DND-41 (cell line): ENCODE results near the gene UPF3A.

Experiments
- EZH2 ChIP-seq: IDR thresholded peaks from 3 replicates; pipeline ENCODE4 v1.6.1; 2012; ENCODE audit warnings: borderline replicate concordance, low read depth, mild to moderate bottlenecking, moderate library complexity, low read length, inconsistent platforms; ENCODE audit not compliant: severe bottlenecking
- TF ChIP-seq, protein P1 (sequence below): IDR thresholded peaks from 2 replicates; pipeline ENCODE4 v1.5.1; 2012; ENCODE audit warnings: borderline replicate concordance, low read length, moderate library complexity, mild to moderate bottlenecking; ENCODE audit not compliant: poor library complexity, severe bottlenecking; ENCODE audit errors: extremely low read depth

DNA sequence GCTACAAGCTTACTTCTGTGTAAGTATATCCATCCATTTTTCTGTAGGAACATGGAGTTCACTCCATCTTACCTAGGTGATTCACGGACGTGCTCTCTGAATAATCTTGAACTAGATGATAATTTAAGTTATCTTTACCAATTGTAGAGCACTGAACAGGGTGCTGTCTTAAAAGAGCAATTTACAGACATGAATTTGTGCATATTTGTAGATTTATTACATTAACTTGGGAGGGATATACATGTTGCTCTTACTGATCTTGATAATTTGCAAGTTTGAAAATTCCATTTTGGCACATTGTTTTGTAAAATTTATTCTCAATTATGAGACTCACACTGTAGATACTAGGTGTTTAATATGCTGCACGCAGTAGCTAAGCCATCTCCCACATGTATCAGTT, 37.4 kb upstream of the UPF3A start:
- TF ChIP-seq, protein P1, sequence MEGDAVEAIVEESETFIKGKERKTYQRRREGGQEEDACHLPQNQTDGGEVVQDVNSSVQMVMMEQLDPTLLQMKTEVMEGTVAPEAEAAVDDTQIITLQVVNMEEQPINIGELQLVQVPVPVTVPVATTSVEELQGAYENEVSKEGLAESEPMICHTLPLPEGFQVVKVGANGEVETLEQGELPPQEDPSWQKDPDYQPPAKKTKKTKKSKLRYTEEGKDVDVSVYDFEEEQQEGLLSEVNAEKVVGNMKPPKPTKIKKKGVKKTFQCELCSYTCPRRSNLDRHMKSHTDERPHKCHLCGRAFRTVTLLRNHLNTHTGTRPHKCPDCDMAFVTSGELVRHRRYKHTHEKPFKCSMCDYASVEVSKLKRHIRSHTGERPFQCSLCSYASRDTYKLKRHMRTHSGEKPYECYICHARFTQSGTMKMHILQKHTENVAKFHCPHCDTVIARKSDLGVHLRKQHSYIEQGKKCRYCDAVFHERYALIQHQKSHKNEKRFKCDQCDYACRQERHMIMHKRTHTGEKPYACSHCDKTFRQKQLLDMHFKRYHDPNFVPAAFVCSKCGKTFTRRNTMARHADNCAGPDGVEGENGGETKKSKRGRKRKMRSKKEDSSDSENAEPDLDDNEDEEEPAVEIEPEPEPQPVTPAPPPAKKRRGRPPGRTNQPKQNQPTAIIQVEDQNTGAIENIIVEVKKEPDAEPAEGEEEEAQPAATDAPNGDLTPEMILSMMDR: no peak
- TF ChIP-seq EZH2: no peak
